ENCODE results near the gene TCF4.

TCF4 gene

GRCh38 chr18:55418439-55418838 lies 169.6 kb downstream of the TCF4 start:
- in situ Hi-C loops (cut with MboI; ENCODE audit: low sequenced_read_pairs) = no loop called here

- in situ Hi-C loops (cut with MboI; ENCODE audit: low sequenced_read_pairs) = no loop called here
Measured at GRCh38 chr18:55416791-55417190, 171.2 kb downstream of the TCF4 start.

DNA sequence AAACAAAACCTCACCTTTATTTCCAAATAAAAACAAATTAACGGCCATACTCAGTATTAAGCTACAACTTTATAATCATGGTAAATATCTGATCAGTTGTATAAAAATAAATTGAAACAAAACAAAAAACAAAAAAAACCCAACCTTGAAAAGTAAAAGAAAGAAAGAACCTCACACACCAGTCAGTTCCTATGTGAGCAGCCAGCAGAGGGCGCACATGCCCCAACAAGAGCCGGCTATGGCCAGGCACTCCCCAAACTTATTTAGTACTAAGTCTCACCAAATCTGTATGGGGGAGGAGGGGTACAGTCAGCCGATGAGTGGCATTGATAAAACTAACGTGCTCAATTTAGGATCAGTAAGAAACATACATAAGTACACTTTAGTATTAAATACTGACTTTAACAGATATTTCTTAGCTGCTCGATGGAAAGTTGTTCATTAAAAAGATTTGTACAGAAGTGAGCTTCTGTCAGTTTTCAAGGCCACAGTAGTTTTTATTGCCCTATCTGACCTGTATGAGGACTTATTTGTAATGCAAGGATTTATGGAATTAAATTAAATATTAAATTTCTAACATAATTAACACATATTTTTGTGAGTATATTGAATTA lies 172.6 kb downstream of the TCF4 start:
- in situ Hi-C loops (cut with MboI; ENCODE audit: low sequenced_read_pairs) = no loop called here

DNA sequence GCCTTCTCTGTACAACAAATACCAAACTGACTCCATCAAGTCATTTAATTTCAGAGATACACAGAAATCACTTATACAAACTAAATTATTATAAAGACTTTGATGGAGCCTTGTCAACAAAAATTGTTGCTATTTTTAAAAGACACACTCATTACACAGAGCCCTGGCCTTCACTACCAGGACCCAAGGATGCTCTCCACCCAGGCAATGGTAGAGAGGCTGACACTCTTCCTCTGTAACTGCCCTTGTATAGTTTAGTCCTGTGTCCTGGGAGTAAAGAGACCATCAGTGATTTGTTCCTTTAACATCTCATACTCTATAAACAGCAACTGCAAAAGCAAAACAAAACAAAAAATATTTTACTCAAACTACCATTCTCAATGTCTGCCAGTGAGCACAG lies 173.5 kb downstream of the TCF4 start:
- in situ Hi-C loops (cut with MboI; ENCODE audit: low sequenced_read_pairs) = no loop called here

- in situ Hi-C loops (cut with MboI; ENCODE audit: low sequenced_read_pairs) = no loop called here
Measured at GRCh38 chr18:55413474-55413873, 174.5 kb downstream of the TCF4 start.

GRCh38 chr18:55407774-55408535 lies 180.0 kb downstream of the TCF4 start:
- in situ Hi-C loops (cut with MboI; ENCODE audit: low sequenced_read_pairs) = no loop called here

- in situ Hi-C loops (cut with MboI; ENCODE audit: low sequenced_read_pairs) = no loop called here
Measured at GRCh38 chr18:55407191-55407590, 180.8 kb downstream of the TCF4 start.

- in situ Hi-C loops (cut with MboI; ENCODE audit: low sequenced_read_pairs) = no loop called here
Measured at GRCh38 chr18:55406451-55406991, 181.5 kb downstream of the TCF4 start.

DNA sequence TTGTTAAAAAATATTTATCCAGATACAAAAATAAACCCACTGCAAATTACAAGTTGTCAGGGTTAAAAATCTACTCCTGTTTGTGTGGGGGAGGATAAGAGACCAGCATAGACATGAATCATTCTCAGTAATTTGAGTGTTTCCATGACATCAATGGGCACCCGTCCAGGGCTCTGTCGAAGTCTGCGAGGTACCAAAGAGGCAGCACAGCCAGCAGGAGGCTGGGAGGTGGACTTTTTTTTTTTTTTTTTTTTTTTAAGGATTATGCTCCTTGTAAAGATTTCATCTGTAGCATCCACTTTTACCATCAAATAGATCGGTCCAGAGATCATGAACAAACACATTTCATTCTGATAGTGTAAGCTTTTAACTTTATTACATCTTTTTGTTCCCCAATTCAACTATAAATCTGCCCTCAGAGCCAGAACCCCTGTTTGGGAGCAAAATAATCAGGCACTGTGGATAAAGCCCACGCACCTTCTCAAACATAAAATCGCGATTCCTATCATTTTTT lies 182.0 kb downstream of the TCF4 start:
- in situ Hi-C loops (cut with MboI; ENCODE audit: low sequenced_read_pairs) = no loop called here

GRCh38 chr18:55405475-55405874 lies 182.5 kb downstream of the TCF4 start:
- in situ Hi-C loops (cut with MboI; ENCODE audit: low sequenced_read_pairs) = no loop called here

GRCh38 chr18:55404832-55405465 lies 183.0 kb downstream of the TCF4 start:
- in situ Hi-C loops (cut with MboI; ENCODE audit: low sequenced_read_pairs) = no loop called here

DNA sequence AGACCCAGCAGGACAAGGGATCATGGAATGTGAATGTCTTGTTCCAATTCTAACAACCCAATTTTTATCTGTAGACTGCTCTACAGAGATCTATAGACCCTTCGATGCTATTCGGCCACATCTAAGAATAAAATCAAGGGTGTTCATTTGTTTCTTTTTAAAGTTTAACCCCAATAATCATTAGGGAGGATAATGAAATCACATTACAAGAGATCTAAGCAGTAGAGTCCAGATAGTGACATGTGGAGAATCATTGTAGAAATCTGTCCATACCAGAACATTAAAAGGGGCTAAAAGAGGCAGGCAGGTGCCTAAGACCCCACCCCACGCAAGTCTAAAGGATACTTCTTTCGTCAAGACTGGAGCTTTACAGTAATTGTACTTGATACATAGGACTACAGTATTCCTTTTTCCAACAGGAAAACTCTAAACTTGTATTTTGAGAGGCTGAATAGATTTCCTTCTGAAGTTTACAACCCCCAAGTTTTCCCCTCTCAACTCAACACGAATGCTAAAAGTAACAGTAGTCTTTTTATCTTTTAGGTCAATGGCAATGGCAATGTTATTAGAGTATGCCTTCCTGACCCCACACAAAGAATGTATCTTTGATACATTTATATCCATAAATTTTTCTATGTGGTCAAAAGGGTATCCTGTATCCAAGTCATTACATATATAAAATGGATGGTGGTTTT lies 183.7 kb downstream of the TCF4 start:
- in situ Hi-C loops (cut with MboI; ENCODE audit: low sequenced_read_pairs) = no loop called here

GRCh38 chr18:55403421-55403949 lies 184.5 kb downstream of the TCF4 start:
- in situ Hi-C loops (cut with MboI; ENCODE audit: low sequenced_read_pairs) = no loop called here

DNA sequence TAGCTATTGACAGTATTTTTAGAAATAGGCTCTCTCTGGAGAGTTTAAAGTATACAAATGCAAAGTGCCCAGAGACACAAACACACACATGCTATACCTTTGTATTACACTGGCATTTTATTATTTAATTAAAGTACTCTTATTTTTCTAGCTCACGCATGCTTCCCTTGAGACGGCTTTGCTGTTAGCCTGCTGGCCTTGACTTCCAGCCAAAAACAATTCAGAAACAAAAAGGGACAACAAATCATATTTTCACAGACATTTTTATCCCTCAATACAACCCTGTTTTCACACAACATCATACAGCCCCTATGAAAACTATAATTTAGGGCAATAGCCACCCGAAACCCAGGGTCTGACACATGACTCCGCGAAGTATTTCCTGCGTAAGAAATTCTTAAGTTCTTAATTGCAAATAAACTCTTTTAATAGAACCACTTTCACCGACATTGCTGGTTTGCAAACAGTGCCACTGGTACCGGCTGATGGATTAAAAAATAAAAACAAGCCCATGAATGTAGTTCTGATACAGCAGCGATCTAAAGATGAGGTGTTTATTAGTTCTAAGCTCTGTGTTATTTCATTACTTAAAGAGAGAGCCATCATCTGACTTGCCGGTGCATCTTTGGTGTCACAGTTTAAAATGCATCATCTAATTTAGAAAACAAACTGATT lies 185.1 kb downstream of the TCF4 start:
- in situ Hi-C loops (cut with MboI; ENCODE audit: low sequenced_read_pairs) = no loop called here

DNA sequence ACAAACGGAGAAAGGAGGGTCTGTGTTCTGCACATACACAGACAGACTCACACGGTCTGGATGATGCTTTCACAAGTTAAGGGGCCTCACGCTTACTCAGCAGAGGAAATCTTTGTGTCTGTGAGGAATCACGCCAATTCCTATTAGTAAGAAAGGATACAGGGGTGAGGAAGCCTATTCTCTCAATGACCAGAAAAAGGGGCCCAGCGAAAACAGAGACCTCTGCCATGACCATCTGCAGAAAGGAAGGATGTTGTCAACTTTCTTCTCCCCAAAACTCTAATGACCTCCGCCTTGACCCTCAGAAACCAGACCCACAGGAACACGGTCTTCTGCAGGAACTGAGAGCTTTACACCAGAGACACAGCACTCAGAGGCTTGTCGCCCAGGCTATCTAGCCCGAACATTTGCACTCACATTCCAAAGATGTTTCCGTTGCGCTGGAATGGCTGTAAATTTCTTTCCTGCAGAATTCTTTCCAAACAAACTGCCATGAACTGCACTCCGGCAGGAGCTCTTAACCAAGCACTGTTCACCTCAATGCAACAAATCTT lies 186.3 kb downstream of the TCF4 start:
- in situ Hi-C loops (cut with MboI; ENCODE audit: low sequenced_read_pairs) = no loop called here

DNA sequence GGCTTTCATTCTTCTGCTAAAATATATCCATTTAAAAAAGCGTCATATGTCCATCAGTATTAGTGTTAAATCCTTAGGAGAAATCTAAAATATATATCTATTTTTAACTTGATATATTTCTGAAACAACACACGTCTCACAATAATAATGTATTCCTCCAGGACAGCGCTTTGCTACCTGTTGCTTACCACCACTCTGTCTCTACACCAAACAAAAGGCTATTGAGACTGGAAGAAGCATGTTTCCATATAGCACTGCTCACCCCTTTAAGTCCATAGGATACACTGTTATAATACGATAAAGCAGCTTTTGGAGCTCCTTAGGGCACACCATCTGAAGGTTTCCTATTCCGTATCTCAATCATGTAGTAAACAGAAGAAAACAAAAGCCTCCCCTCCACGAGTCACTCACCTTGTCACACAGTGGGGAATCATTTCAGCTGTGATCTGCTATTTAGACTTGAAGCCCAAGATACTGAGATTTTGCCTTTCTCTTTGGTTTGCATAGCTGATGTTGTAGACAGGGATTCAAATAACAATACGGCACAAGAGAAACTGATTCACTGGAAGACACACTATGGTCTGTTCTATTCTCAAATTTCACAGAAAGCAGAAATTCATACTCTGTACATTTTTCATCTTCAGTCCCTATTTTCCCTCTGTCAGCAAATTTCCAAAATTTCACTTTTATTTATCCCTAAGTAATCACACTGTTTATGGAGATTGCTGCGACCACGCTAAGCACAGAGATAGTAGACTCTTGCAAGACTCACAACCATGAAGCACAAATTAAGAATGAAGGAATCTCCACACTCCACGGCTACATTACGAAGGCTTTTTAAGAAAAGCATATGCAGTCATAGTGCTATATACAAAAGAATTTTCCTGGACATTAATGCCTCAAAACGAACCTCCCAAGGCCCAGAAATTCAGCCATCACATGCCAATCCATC lies 187.1 kb downstream of the TCF4 start:
- in situ Hi-C loops (cut with MboI; ENCODE audit: low sequenced_read_pairs) = no loop called here

GRCh38 chr18:55400081-55400480 lies 187.9 kb downstream of the TCF4 start:
- in situ Hi-C loops (cut with MboI; ENCODE audit: low sequenced_read_pairs) = no loop called here

- in situ Hi-C loops (cut with MboI; ENCODE audit: low sequenced_read_pairs) = loop anchor here (25.0 kb wide), 1 partner anchor 1163 kb away; no protein-coding TSS in a partner anchor
Measured at GRCh38 chr18:55398858-55399257, 189.1 kb downstream of the TCF4 start.

DNA sequence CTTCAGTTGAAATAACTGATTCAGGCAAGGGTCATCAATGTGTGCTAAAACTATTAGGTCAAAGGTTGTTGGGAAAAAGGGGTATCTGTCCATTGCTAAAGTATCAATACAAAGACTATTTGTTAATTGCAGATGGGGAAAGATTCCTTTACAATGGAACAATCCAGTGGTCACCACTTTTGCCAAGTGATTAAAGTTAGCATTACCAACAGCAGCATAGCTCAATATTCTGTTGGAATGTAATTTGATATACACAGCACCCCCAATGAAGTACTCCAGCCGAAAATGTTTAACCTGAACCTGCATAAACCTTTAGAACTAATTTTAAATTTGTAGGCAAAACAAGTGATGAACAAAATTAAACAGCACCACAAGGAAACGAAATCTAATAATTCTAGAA lies 191.0 kb downstream of the TCF4 start:
- in situ Hi-C loops (cut with MboI; ENCODE audit: low sequenced_read_pairs) = loop anchor here (25.0 kb wide), 1 partner anchor 1165 kb away; no protein-coding TSS in a partner anchor

Measured in HL-60/S4 treated with retinoic acid at 250 ng/mL for 4 days and 3 days (cell line).